GM12878 (cell line): ENCODE measurements around the gene CSK. TPM values are rescaled to one million over a fixed set of nuclear protein-coding genes. Genes with fewer than 3 reads are reported as not detected.

Source experiments
- ATAC-seq: fragments of 200-7000 bp; cut with Tn5 transposase; 3 replicates; pipeline ENCODE4 v1.9.1; 2020; ENCODE audit warnings: mild to moderate bottlenecking, moderate library complexity
- BruUV-seq: library from RNA; stranded (reverse); fragments of 400-500 nt; replicated peaks from 2 replicates; lab custom pipeline; 2021; lab: Mats Ljungman, UMichigan
- CTCF ChIA-PET: fragments of 300-600 bp; sonication (Branson Sonifier 250); formaldehyde crosslinking; extraction: SDS; loops from one replicate; lab custom pipeline; 2021; ENCODE audit warnings: inconsistent platforms; lab: Yijun Ruan, JAX
- POLR2A ChIA-PET: fragments of 350-600 bp; formaldehyde crosslinking; extraction: SDS; loops from one replicate; lab custom pipeline; 2021; ENCODE audit warnings: inconsistent platforms; lab: Charles Lee
- RAD21 ChIA-PET: fragments of 300-600 bp; sonication (Branson Sonifier 250); formaldehyde crosslinking; loops from one replicate; lab custom pipeline; 2023; ENCODE audit warnings: antibody characterized with exemption; ENCODE audit not compliant: unreplicated experiment; lab: Charles Lee
- SMC1A ChIA-PET: fragments of 300-600 bp; sonication (Branson Sonifier 250); formaldehyde crosslinking; loops from one replicate; lab custom pipeline; 2023; ENCODE audit not compliant: unreplicated experiment, uncharacterized antibody; lab: Charles Lee
- DNase-seq: peaks from one replicate; pipeline ENCODE4 v3.0.0-alpha.2; 2011; ENCODE audit warnings: low read depth, low spot score
- FAIRE-seq: peaks from 3 replicates; lab custom pipeline; 2011; peaks lifted over from hg19 to GRCh38; lab: Jason Lieb, UNC
- H2AFZ ChIP-seq: 2 replicates; pipeline ENCODE4 v1.6.0; 2011; ENCODE audit warnings: low read depth, low read length, control low read depth; ENCODE audit not compliant: control insufficient read depth
- H3K27ac ChIP-seq: 2 replicates; pipeline ENCODE4 v1.5.1; 2011; ENCODE audit warnings: control low read depth; ENCODE audit not compliant: control insufficient read depth, insufficient read depth
- H3K27me3 ChIP-seq, 2 experiments: replicated peaks in 1 of 2; 2 replicates each; pipeline versions ENCODE4 v1.6.0 to v1.6.1; 2011; ENCODE audit warnings: low read length in 1 of 2; ENCODE audit not compliant: control insufficient read depth in 2 of 2, insufficient read depth in 2 of 2
- H3K36me3 ChIP-seq, 2 experiments: 2 replicates each; pipeline ENCODE4 v1.5.1; 2011; ENCODE audit warnings: low read length in 1 of 2; ENCODE audit not compliant: control insufficient read depth in 2 of 2, insufficient read depth in 2 of 2
- H3K4me1 ChIP-seq: 2 replicates; pipeline ENCODE4 v1.6.1; 2011; ENCODE audit warnings: mild to moderate bottlenecking, low read length, moderate library complexity, mixed read lengths; ENCODE audit not compliant: control insufficient read depth, insufficient read depth
- H3K4me2 ChIP-seq: 2 replicates; pipeline ENCODE4 v1.6.0; 2011; ENCODE audit warnings: control low read depth; ENCODE audit not compliant: control insufficient read depth, insufficient read depth
- H3K4me3 ChIP-seq: fragments of 200-600 bp; sonication (generic); 2 replicates; pipeline ENCODE4 v1.5.1; 2016
- H3K79me2 ChIP-seq: 2 replicates; pipeline ENCODE4 v1.6.0; 2011; ENCODE audit warnings: low read length; ENCODE audit not compliant: control insufficient read depth, insufficient read depth
- H3K9ac ChIP-seq: 2 replicates; pipeline ENCODE4 v1.8.0; 2011; ENCODE audit warnings: low read length, control low read depth, mixed read lengths; ENCODE audit not compliant: control insufficient read depth, insufficient read depth
- H3K9me3 ChIP-seq: replicated peaks from 3 replicates; pipeline ENCODE4 v1.5.1; 2011; ENCODE audit warnings: mild to moderate bottlenecking, low read length; ENCODE audit not compliant: control insufficient read depth, insufficient read depth
- H4K20me1 ChIP-seq: 2 replicates; pipeline ENCODE4 v1.6.0; 2011; ENCODE audit not compliant: control insufficient read depth, insufficient read depth
- FOXK2 ChIP-seq: fragments of 450-650 bp; IDR thresholded peaks from 2 replicates; pipeline ENCODE4 v1.6.1; 2017; ENCODE audit warnings: mild to moderate bottlenecking, moderate library complexity
- RB1 ChIP-seq: fragments of 450-650 bp; formaldehyde crosslinking; IDR thresholded peaks from 2 replicates; pipeline ENCODE4 v1.6.1; 2017; ENCODE audit warnings: mild to moderate bottlenecking, borderline replicate concordance
- RUNX3 ChIP-seq: IDR thresholded peaks from 2 replicates; pipeline ENCODE4 v1.6.1; 2012; ENCODE audit warnings: low read length, inconsistent platforms
- WGBS: methylation state at CpG from one replicate; pipeline ENCODE4 v1.1.6; 2016; ENCODE audit warnings: low lambda C conversion rate; ENCODE audit not compliant: insufficient replicate concordance, insufficient coverage; ENCODE audit errors: missing lambda C conversion rate; 5-methylcytosine and 5-hydroxymethylcytosine counted together
- in situ Hi-C: fragments of 300-500 bp; cut with MboI; formaldehyde crosslinking; loops from 9 replicates; pipeline ENCODE4 v1.14.3; 2018; ENCODE audit warnings: mixed read lengths
- intact Hi-C: fragments of 100-400 bp; cut with micrococcal nuclease; formaldehyde crosslinking; loops from one replicate; pipeline ENCODE4 v1.14.2; 2022; ENCODE audit not compliant: unreplicated experiment
- polyA plus RNA-seq, 11 experiments: library from polyadenylated mRNA; depleted of rRNA in 4 of 11; unstranded in 6 of 11; stranded (reverse) in 5 of 11; fragments of >200 nt; fragmentation: Nextera tagmentation in 4 of 11; fragmentation: Illumina TruSeq in 1 of 11; extraction: Ambion mirVana in 4 of 11; extraction: Trizol in 1 of 11; gene quantifications; 1 replicate in 1 of 11; 2 replicates in 10 of 11; pipeline versions ENCODE4 v1.2.1 to v1.2.3, GENCODE V29; 2011 to 2016; ENCODE audit warnings: inconsistent platforms in 2 of 11, missing spikeins in 2 of 11, low read depth in 1 of 11
- total RNA-seq, 4 experiments: library from RNA; depleted of rRNA in 3 of 4; stranded (reverse); fragments of >200 nt in 3 of 4; fragmentation: Illumina TruSeq in 1 of 4; extraction: Trizol in 1 of 4; gene quantifications; 2 replicates each; pipeline versions ENCODE4 v1.2.1 to v1.2.3, GENCODE V29; 2013 to 2021
- TF ChIP-seq, protein P1 (sequence below): fragments of 450-650 bp; IDR thresholded peaks from 2 replicates; pipeline ENCODE4 v1.6.1; 2018; ENCODE audit warnings: borderline replicate concordance, mild to moderate bottlenecking; ENCODE audit not compliant: partially characterized antibody

CSK gene
- total and polyA plus RNA-seq, 10 of the 15 experiments (the other 5 are each of a cell fraction or from before 2014, with no cell fraction given), result 3.4 to 327 (median 75.8) TPM

DNA sequence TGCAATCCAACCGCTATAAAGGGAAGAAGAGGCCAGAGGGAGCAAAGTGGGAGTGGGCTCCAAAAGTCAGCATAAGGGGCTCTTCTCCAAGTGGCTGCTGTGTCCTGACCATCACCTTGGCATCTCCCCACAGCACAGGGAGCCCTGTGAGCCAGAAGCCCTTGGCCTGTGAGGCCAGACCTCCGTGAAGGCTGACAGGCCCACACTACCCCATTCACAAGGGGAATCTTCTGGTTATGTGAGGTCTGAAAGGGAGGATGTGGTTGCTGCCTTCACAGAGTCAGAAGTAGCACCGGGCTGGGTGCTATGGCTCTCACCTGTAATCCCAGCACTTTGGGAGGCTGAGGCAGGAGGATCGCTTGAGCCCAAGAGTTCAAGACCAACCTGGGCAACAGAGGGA is 63.7 kb downstream of the CSK start:
- Histone ChIP-seq H4K20me1 (no peaks in the 10 kb centered on the region), H3K9me3 (no peaks in the 10 kb centered on the region), H3K27me3 (no peaks in the 10 kb centered on the region), H3K36me3 (peaks cover 18 to 30% of the 10 kb centered on the region in 2 experiments; a peak in 3 of 4 replicates), H3K27ac (no peak overlapping the region), H3K4me2 (no peak overlapping the region), H3K4me3 (no peak overlapping the region), H2AFZ (no peak overlapping the region), H3K4me1 (peaks cover 18% of the 10 kb centered on the region), H3K79me2 (peaks cover 3% of the 10 kb centered on the region; the same call in 1 of the 2 replicates), H3K9ac (no peak overlapping the region)
- 0 out of 2 replicates have a peak, but pooled peaks have one; percentile 26 for TF ChIP-seq RUNX3
- TF ChIP-seq FOXK2, result no peak
- ATAC-seq, result no peak
- BruUV-seq, result no TSS peak
- no peak for FAIRE-seq
- RAD21 ChIA-PET, result interaction anchor here (1.3 kb wide), 1 partner anchor 56 kb away, joined by 7 read pairs; no protein-coding TSS in a partner anchor
- DNase-seq, result no peak
- SMC1A ChIA-PET, result interaction anchor here (1.5 to 6.1 kb wide), 3 partner anchors 25 to 56 kb away, joined by 4 to 43 read pairs (median 17); no protein-coding TSS in a partner anchor
- POLR2A ChIA-PET, result no interaction called here
- 24% methylated on average over 4 of the region's 4 CpGs for WGBS
- intact Hi-C loops, result no loop called here
- CTCF ChIA-PET, result interaction anchor here (1.2 to 6.2 kb wide), 2 partner anchors 10 to 55 kb away, joined by 3 to 59 read pairs; no protein-coding TSS in a partner anchor
- in situ Hi-C loops, result no loop called here

DNA sequence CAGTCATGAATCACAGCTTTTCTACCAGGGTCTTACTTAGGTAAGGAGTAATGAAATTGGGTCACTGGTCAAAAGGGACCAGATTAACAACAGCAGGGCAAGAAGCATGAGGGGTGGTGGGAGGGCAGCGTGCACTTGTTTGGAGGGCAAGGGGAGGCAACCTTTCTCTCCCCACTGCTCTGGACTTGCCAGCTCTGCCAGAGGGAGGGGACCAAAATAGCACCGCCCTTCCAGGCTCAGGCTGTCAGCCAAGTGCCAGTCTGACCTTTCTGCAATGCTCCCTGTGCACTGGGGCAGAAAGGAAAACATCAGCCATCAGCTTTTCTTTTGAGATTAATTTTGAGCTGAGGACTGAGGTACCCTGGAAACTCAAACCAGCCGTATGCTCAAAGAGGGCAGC is 65.6 kb downstream of the CSK start:
- WGBS, result 97% methylated on average over 3 of the region's 3 CpGs
- SMC1A ChIA-PET, result interaction anchor here (1.5 kb wide), 1 partner anchor 54 kb away, joined by 4 read pairs; no protein-coding TSS in a partner anchor
- DNase-seq (no peak), FAIRE-seq (no peak), ATAC-seq (no peak)
- RAD21 ChIA-PET, result interaction anchor here (0.7 to 1.6 kb wide), 2 partner anchors 14 to 54 kb away, joined by 3 to 5 read pairs; no protein-coding TSS in a partner anchor
- in situ Hi-C loops, result no loop called here
- Histone ChIP-seq H3K36me3 (peaks cover 30 to 45% of the 10 kb centered on the region in 2 experiments; a peak in 3 of 4 replicates), H3K79me2 (no peaks in the 10 kb centered on the region), H3K4me2 (no peak overlapping the region), H2AFZ (no peak overlapping the region), H3K9ac (no peak overlapping the region), H3K4me1 (peaks cover 14% of the 10 kb centered on the region), H3K27me3 (no peaks in the 10 kb centered on the region), H3K4me3 (no peak overlapping the region), H3K9me3 (no peaks in the 10 kb centered on the region), H3K27ac (no peak overlapping the region), H4K20me1 (no peaks in the 10 kb centered on the region)
- no TSS peak for BruUV-seq
- POLR2A ChIA-PET, result no interaction called here
- CTCF ChIA-PET, result interaction anchor here (1.5 to 2.4 kb wide), 3 partner anchors 22 to 58 kb away, joined by 4 to 9 read pairs (median 7); no protein-coding TSS in a partner anchor
- intact Hi-C loops, result no loop called here
- TF ChIP-seq, protein P1, sequence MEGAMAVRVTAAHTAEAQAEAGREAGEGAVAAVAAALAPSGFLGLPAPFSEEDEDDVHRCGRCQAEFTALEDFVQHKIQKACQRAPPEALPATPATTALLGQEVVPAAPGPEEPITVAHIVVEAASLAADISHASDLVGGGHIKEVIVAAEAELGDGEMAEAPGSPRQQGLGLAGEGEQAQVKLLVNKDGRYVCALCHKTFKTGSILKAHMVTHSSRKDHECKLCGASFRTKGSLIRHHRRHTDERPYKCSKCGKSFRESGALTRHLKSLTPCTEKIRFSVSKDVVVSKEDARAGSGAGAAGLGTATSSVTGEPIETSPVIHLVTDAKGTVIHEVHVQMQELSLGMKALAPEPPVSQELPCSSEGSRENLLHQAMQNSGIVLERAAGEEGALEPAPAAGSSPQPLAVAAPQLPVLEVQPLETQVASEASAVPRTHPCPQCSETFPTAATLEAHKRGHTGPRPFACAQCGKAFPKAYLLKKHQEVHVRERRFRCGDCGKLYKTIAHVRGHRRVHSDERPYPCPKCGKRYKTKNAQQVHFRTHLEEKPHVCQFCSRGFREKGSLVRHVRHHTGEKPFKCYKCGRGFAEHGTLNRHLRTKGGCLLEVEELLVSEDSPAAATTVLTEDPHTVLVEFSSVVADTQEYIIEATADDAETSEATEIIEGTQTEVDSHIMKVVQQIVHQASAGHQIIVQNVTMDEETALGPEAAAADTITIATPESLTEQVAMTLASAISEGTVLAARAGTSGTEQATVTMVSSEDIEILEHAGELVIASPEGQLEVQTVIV, result no peak
- no peak for TF ChIP-seq RB1
